Fibroblast of skin of back (primary cell): ENCODE measurements around the gene CUX1.
"Not testable (repeated sequence)": the region's sequence is repeated elsewhere in the genome, so short reads cannot be mapped to it uniquely, and the experiment has no call there.

Experiments
- DNase-seq: peaks from one replicate; pipeline ENCODE4 v3.0.0-alpha.2; 2013

Gene CUX1

DNA sequence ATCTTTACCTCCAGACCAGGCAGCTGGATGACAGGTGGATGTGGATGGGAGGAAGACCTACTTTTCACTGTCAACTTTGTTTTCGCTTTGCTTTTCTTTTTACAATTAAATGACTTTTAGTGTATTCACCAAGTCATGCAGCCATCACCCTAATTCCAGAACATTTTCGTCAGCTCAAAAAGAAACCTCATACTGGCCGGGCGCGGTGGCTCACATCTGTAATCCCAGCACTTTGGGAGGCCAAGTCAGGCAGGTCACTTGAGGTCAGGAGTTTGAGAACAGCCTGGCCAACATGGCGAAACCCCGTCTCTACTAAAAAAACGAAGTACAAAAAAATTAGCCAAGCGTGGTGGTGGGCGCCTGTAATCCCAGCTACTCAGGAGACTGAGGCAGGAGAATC is 234.3 kb downstream of the CUX1 start:
- DNase-seq = not testable (repeated sequence)

DNA sequence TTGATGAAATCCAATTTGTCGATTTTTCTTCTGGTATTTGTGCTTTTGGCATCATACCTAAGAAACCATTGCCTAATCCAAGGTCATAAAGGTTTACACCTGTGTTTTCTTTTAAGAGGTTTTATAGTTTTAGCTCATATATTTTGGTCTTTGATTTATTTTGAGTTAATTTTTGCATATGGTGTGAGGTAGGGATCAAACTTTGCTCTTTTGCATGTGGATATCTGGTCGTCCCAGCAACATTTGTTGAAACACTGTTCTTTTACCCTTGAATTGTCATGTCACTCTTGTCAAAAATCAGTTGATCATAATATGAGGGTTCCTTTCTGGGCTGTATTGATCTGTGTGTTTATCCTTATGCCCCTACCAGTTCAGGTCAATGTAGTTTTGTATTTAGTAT is 236.7 kb downstream of the CUX1 start:
- no peak for DNase-seq

DNA sequence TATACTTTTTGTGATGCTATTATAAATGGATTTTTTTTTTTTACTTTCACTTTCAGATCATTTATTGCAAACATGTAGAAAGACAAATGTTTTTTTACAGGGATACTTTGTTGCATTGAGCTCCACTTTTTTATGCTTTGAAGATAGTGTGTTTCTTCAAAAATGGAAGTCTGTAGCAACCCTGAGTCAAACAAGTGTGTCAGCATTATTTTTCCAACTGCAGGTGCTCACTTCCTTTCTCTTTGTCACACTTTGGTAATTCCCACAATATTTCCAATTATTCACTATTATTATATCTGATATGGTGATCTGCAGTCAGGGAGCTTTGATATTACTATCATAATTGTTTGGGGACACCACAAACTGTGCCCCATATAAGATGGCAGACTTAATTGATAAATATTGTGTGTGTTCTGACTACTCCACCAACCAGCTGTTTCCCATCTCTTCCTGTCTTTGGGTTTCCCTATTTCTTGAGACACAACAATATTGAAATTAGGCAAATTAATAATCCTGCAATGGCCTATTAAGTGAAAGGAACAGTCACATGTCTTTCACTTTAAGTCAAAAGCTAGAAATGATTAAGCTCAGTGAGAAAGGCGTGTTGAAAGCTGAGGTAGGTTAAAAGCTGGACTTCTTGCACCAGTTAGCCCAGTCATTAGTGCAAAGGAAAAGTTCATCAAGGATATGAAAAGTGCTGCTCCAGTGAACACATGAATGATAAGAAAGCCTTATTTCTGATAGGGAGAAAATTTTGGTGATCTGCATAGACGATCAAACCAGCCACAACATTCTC is 238.0 kb downstream of the CUX1 start:
- no peak for DNase-seq

DNA sequence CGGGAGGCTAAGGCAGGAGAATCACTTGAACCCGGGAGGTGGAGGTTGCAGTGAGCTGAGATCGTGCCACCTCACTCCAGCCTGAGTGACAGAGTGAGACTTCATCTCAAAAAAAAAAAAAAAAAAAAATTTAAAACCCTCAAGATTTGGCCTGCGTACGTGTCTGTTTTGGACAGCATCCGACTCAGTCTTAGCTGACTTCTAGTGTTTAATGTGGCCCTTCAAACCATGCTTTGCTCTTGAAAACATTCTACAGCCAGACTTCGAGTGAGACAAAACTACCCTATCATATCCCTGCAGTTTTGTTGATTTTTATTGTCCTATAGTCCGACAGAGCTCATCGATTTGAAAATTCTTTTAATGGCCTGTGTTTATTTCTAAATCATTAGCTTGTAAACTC is 242.1 kb downstream of the CUX1 start:
- DNase-seq = no peak

DNA sequence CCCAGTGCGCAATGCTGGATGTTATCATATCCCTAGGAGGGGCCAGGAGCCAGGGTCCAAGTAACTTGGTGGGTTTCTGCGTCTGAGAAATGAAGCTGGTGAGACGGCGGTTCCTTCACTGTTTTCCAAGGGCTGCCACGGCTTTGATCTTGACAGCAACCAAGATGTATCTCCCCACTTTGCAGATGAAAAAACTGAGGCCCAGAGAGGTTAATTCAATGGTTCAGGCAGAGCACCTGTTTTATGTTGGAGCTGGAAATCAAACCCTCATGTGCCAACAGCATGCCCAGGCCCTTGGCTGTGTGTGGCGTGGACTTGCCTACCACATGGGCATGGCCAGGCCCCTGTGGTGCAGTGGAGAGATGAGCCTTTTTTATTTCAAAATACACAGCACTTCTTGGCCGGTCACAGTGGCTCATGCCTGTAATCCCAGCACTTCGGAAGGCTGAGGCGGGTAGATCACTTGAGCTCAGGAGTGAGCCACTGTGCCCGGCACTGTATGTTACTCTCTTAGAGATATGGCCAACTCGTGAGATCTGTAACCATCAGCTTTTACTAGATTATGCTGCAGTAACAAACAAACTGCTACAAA is 244.0 kb downstream of the CUX1 start:
- no peak for DNase-seq

DNA sequence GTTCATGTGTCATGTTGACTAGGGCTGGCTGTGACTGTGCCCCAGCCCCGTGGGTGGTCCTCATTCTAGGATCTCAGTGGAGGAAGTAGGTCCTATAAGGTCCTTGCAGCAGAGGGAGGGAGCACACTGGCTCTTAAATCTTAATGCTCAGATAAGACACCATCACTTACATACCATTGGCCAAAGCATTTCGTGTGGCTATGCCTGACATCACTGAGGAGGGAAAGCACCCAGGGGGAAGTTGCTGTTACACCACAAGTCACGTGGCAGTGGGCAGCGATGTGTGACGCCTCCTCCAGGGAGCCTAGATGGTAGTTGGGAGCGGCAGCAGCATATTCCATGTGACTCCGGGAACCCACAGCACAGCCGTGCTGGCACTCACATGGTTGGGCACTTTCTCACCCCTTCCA is 244.6 kb downstream of the CUX1 start:
- DNase-seq = peak; percentile 55

DNA sequence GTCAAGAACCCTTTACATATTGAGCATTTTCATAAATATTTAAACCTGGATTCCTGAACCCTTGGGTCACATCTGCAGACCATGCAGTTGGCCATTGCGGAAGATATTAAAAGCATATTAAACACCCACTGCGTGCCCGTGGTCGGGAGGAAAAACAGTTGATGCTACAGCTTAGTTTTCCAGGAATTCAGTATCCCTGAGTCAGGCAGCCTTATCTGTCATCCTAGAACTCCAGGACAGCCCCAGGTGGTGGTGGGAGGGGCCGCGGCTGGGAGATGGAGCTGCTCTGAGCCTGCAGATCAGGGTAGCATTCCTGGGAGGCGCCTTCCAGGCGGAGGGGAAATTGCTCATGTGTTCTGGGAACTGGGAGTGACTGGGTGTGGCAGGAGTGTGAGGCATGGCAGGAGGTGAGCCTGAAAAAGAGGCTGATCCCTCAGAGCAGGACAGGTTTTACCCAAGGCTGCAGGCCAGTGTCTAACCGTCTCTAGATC is 246.3 kb downstream of the CUX1 start:
- DNase-seq = peak; percentile 83

DNA sequence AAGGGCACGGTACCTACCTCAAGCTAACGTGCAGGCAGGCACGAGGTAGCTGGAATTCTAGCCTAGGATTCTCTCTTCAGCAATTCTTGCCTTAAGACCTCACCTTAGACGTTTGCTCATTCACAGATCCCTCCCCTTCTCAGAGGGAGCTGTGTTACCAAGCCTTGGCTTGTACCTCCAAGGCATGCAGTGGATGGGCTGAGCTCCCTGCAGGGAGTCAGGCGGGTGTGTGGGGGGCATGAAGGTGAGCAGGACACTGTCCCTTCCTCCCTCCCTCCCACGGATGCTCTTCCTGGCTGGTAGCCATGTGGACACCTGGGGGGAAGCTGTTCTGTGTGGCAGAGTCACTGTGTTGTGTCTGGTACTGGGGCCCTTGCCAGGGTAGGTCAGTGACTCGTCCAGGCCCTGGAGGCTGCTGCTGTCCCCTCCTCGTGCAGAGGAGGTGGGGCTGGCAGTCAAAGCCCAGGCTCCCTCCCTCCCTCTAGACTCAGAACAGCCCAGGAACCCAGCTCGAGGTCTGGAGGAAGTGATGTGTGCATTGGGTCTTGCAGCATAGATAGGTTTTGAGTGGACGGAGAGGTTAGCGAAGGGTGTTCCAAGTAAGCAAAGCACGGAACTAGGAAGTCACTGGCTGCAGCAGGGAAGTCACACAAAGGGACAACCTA is 247.1 kb downstream of the CUX1 start:
- peak; percentile 53 for DNase-seq

DNA sequence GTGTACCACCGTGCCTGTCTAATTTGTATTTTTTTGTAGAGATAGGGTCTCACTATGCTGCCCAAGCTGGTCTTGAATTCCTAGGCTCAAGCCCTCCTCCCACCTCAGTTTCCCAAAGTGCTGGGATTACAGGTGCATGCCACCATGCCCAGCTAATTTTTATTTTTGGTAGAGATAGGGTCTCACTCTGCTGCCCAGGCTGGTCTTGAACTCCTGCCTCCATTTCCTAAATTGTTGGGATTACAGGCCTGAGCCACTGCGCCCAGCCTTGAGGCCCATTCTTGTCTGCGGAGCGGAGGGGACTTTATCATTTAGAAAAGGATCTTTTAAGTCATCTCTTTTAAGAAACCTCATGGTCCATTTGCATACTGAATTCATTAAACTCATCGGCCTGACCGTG is 247.8 kb downstream of the CUX1 start:
- DNase-seq = no peak

DNA sequence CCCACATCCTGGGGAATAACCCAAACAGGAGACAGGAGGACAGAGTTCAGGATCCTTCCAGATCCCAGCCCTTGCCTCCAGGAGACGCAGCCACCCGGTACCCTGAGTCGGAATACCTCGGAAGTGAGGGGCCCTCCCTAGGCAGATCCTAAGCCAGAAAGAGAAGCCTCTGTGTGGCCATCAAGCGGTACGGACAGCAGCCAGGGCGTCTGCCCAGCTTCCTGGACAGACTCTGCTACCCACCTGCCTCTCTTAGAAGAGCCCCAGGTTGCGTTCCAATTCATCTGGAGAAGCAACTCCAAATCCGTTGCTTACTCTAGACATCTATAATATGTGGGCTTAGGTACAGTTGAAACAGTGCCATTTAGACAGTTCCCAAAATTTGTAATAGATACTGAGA is 249.1 kb downstream of the CUX1 start:
- DNase-seq = no peak

DNA sequence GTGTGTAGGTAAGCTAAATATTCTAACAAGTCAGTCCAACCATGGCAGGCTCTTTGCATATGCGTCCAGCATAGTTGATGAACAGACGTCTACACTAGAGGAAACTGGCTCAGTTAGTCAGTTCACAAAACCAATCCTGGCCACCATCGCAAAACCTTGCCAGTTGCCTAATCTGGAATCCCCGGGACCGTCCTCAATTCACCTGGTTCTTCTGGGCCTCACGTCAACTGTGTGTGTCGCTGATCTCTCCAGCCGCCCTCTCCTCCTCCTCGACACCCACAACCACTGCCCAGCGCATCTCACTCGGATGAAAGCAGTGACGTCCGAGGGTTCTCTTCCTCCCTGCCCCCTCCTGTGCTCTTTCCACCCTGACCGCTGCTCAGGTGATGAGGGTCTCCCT is 251.4 kb downstream of the CUX1 start:
- no peak for DNase-seq

DNA sequence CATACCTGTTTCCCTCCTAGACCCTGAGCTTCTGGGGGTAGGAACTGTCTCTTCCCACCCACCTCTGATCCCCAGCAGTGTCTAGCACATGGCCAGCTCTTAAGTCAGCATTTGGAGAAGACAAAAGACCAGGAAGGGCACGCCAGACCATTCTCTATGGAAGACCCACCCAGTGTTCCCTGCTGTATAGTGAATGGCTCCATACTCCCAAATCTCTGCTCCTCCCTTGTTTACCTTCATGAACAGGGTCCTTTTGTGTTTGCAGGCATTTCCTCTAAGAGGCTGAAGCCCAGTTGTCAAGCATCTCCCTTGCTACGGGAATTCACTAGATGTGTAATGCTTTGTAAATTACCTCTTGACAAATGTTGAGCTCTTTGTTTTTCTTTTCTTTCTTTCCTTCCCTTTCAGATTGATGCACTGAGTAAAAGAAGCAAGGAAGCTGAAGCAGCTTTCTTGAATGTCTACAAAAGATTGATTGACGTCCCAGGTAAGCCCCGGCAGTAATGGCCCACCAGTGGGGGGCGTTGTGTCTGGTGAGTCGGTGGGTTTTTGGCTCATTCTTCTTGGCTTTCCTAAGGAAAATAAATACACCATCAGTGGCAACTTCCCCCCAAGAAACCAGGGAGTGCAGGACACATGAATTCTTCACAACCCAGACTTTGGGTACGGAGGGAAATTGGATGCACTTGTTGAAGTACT is 252.7 kb downstream of the CUX1 start:
- no peak for DNase-seq

DNA sequence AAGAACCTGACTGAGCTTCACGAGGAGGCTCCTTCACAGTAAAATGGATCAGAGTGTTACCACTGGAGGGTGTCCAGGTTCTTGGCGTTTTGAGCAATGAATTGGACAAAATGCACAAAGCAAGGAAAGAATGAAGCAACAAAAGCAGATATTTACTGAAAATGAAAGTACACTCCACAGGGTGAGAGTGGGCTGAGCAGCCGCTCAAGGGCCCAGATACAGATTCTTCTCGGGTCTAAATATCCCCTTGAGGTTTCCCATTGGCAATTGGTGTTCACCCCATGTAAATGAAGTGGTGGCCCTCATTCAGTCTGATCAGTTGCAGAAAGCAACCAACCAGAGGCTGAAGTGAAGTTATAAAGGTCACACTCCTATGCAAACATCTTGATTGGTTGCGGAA is 254.6 kb downstream of the CUX1 start:
- DNase-seq = no peak

DNA sequence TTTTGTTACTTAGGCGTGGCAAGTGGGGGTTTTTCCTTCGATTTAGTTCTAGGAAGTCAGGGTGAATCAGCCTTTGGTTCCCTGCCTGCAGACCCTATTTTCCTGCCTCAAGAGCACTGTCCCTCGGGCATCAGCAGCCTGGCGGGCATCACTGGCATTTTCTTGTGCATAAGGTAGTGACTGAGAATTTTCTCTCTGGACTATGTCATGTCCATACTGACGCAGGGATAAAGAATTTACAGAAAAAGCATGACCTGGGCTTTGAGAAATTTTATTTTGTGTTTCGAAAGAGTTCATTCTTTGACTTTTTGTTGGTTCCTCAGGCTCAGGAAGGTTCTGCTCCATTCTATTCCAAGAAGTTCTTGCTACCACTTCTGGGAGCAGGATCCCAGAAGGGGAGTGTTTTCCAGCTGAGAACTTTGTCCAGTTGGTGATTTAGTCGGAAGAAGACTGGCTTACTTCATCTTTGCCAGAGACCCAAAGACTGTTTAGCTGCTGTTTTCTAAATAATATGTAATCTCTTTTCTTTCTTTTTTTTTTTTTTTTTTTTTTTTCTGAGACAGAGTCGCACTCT is 255.3 kb downstream of the CUX1 start:
- no peak for DNase-seq

DNA sequence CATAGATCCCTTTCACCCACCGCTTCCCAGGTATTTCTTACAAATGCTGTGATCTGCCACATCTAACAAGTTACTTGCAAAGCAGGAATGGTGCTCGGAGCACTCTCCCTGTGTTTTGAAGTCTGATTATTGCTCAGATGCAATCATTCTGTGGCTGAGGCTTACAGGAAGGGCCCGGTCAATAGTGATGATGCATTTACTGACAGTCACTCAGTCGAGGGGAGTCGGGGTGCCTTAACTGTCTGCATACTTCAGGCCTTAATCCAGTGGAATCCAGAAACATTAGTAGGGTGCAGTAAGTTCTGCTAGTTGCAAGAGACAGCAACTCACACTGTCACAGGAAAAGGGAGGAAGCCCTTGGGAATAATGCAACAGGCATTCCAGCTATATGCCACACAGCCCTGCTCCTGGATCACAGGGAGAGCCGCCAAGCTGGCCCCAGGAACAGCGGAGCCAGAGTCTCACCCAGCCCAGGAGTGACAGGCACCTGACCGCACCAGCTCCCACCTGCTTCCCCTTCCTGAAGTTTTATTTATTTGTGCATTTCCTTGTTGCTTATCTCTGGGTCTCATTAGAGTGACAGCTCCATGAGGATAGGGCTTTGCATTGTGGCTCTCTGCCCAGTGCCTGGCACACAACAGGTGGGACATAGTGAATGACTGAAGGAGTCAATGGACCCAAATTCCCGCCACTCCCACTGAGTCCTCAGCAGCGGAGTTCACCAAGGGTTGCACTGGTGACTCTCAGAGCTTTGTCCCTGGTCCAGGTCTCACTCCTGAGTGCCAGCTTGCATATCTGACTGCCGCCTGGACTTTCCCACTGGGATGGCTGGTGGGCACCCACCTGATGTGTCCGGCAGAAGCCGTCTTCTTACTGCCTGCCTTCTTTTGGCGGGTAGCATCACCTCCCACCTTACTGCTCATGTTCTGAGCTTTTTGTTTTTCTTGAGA is 256.8 kb downstream of the CUX1 start:
- peak; percentile 29 for DNase-seq

DNA sequence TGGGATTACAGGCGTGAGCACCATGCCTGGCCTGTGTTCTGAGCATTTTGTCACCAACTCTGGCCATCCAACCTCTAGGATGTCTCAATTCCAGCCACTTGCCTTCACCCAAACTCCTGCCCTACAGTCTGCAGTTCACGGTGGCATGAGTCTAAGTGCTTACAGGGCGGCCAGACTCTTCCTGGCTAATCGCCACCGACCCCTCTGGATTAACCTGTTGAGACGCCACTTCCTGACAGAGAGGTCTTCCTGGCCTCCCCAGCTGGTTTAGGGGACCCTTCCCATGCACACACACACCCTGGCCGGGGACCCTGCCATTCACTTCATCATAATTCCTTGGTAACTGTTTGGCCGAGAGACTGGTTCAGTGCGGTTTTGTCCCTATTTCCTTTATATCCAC is 257.7 kb downstream of the CUX1 start:
- DNase-seq = no peak

DNA sequence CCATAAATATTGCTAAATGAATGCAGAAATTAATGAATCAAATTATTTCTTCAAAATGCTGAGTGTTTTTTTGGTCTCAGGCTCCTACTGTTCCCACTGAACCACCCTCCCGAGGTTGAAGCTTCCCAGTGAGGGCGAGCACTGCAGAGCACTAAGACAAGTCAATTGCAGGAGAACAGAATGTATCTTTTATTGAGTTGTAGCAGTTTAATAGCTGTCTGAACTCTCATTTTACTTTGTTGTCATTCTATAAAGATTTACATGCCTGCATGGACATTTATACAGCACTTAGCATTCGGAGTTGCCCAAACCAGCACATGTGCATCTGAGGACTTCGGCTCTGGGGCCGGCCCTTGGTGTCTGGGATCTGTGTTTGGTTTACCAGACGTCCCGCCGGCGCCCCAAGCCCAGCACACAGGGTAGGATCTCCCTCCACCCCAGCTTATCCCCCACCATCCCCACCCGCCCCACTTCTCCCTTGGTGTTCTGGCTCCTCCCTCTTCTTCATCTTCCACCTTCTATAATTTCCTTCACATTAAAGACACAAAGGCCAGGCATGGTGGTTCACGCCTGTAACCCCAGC is 258.2 kb downstream of the CUX1 start:
- DNase-seq = no peak

DNA sequence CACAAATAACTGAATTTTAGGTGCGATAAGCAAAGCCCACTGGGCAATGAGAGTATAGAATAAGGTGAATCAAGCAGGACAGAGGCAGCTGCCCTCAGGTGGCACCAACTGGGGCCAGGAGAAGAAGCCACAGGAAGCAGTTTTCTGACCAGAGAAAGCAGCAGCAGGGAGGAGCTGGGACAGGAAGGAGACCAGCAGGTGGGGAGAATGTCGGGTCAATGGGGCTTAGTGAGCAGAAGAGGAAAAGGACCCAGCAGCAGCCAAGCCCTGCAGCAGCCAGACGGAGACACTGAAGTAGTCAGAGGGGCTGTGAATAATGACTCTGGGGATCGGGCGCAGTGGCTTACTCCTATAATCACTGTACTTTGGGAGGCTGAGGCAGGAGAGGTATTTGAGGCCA is 259.7 kb downstream of the CUX1 start:
- no peak for DNase-seq

DNA sequence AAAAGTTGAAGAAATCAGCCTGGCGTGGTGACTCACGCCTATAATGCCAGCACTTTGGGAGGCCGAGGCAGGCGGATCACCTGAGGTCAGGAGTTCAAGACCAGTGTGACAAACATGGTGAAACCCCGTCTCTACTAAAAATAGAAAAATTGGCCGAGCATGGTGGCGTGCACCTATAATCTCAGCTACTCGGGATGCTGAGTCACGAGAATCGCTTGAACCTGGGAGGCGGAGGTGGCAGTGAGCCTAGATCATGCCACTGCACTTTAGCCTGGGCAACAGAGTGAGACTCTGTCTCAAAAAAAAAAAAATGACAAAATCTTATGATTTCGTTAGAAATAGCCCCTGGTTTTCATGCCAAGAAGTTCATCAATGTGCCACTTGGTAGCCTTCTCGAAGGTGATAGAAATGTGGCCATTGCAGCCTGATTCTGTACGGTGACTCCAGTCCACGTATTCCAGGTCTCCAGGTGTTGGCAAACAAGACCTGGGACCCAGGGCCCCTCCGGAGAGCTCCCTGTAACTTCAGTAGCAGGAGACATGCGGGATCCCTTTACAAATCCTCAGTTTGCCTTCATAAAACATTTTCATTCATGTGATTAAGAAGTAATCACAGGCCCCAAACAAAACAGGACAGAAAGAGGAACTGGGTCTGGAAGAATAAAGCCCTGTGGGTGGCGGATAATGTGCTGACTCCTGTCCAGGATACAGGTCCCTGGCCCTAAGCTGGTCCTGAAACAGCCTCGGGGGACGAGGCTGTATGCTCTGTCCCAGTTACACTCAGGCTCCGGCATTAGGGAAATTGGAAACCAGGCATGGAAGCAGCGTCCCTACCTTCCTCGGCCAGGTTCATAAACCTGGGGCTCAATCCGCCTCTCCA is 262.0 kb downstream of the CUX1 start:
- DNase-seq = no peak

DNA sequence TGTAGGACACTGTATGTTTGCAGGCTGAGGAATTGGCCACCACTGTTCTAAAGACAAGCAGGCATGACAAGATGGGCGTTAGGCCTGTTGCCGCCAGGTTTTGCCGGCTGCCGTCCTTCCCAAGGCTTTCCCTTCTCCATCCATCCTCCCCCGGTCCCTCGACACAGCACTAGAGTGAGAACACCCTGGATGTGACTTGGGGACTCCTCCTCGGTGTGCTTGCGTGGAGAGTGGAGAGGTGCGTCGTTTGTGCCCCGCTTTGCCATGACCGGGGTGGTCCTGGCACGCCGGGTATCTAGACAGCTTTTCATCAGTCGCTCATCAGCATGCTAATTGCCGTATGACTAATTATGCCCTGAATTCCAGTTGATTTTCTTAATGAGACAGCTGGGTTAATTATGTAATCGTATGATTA is 262.6 kb downstream of the CUX1 start:
- DNase-seq = no peak
